Hematopoietic multipotent progenitor cell treated with erythropoietin and hydrocortisone succinate and interleukin-3 and kit ligand, for 4 days (in vitro differentiated cells): ENCODE data around the gene ENTREP3.
"Not testable (repeated sequence)": the region's sequence is repeated elsewhere in the genome, so short reads cannot be mapped to it uniquely, and the experiment has no call there.

ENCODE experiments used
- DNase-seq: peaks from one replicate; pipeline ENCODE4 v3.0.0-alpha.2; 2015

Gene ENTREP3

DNA sequence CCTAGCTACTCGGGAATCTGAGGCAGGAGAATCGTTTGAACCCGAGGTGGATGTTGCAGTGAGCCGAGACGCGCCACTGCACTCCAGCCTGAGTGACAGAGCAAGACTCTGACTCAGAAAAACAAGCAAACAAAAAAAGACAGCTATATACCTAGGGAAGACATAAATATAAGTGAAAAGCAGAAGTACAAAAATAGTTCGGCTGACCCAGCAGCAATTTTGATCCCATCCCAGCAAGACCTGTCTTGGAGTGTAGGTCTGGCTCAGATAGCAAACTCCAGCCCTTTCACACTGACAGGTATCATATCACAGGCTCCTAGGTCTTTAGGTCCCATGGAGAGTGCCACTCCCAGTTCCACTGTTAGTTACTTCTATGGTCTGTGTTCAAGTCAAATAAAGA lies 32.2 kb downstream of the ENTREP3 start:
- no peak for DNase-seq

DNA sequence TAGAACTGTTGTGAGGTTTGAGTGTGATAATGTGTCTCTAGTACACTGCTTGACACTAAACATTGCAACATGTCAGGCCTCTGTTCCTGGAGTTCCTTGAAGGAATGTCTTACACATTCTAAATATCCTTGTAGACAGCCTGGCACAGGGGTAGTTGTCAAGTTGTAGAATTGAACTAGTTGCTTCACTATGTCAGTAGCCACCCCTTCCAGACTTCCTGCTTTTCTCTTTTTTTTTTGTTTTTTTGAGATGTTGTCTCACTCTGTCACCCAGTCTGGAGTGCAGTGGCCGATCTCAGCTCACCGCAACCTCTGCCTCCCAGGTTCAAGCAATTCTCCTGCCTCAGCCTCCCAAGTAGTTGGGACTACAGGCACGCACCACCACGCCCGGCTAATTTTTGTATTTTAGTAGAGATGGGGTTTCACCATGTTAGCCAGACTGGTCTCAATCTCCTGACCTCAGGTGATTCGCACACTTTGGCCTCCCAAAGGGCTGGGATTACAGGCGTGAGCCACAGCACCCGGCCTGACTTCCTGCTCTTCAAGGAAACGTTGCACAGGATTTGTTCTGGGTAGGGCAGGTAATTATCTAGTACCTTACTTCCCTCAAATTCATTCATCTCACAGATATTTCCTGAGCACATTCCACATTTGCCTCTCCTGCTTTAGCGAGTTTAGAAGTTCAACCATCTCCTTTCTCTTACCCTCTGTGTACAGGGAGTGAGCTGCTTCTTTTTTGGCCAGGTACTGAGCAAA lies 34.9 kb downstream of the ENTREP3 start:
- not testable (repeated sequence) for DNase-seq

DNA sequence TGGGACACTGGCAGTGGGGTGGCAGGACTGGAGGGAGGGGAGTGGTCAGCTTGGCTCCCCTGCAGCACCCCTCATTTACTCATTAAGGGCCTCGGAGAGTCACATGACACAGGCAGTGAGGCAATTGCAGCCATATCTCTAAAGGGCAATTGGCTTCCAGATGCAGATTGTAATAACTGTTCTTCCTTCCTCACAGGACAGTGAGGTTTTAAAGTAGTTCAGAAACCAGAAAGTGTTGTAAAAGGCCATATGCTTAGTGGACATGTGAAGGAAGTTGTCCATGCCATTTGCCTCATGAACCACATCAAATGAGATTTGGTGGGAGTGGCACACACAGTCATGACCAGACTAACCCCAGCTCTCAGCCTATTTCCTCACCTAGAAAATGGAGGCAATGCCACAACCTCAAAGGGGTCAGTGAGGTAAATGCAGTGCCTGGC lies 35.7 kb downstream of the ENTREP3 start:
- peak; percentile 75 for DNase-seq

- DNase-seq: peak; percentile 80
These were observed 36.3 kb downstream of the ENTREP3 start for GRCh38 chr1:155218854-155219591.

DNA sequence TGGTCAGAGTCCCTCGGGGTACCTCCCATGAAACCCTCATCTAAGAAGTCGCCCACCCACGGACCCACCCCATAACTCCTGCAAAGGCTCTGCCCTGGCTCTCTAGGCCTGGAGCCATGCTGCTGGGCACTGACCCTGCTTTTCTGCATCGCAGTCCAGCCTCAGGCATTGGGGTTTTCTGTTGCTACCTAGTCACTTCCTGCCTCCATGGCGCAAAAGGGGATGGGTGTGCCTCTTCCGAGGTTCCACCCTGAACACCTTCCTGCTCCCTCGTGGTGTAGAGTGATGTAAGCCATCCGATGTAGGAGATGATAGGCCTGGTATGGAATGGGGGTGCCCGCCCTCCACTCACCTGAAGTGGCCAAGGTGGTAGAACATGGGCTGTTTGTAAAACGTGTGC lies 40.6 kb downstream of the ENTREP3 start:
- DNase-seq: not testable (repeated sequence)

GRCh38 chr1:155212051-155212440 lies 43.2 kb downstream of the ENTREP3 start:
- not testable (repeated sequence) for DNase-seq

DNA sequence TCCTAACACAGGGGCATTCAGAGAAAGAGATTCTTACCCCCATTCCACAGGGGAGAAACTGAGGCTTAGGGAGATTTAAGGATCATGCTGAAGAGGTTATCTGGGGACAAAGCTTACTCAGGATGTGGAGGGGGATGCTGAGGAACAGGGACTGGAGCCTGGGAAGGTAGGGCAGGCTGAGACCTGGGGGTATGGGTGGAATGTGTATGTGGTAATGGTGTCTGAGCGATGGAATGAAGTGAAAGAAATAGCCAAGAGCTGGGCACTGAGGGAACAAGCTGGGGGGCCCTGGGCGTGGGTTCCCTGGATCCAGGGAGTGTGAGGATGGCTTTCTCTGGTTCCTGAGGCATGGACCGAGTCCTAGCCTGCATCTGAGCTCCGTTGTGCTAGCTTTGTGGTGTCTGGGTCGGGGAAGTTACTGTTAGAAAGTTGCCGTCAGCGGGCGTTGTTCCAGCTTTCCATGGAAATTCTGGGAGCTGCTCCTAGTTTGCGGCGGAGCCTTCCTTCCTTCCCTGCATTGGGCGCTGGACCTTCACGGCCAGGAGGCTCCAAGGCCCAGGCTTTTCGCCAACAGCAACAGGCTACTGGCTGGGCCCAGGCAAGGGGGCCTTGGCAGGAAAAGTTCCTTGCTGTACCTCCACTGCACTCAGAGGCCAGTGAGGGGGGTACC lies 43.8 kb downstream of the ENTREP3 start:
- not testable (repeated sequence) for DNase-seq

GRCh38 chr1:155210314-155211104 lies 44.8 kb downstream of the ENTREP3 start:
- DNase-seq: no peak

GRCh38 chr1:155209312-155209721 lies 46.0 kb downstream of the ENTREP3 start:
- DNase-seq: no peak

DNA sequence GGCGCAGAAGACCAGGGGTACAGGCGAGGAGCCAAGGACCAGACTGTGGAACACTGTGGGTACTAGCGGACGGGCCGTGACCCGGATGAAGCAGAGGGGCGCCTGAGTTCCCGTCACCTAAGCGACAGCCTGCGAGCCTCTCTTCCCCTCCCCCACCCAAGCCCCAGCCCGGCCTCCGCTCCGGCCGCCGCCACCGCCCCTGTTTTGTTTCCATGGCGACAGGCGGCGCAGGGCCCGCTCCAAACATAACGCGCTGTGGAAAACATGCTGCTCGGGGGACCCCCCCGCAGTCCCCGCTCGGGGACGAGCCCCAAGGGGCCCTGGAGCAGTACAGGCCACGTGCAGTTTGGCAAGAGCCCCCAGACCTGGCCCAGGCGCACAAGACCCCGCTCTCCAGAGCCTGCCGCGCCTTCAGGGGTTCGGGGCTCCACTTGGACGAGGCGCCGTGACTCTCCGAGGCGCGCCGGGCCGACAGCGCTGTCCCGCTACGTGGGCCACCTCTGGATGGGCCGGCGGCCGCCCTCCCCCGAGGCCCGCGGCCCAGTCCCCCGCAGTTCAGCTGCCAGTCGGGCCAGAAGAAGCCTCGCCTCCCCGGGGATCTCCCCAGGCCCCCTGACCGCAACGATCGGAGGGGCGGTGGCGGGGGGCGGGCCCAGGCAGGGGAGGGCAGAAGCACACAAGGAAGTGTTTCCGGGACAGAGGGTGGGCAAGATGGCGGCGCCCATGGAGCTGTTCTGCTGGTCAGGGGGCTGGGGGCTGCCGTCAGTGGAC lies 46.6 kb downstream of the ENTREP3 start, which contains the start of gene MTX1:
TSS of gene MTX1 (plus strand) at position 155 of the 771 bp plus-strand sequence. CDS start at position 265, 110 bp downstream.
- peak; percentile 95 for DNase-seq

GRCh38 chr1:155207806-155208540 lies 47.3 kb downstream of the ENTREP3 start, which contains the start of gene THBS3:
TSS of gene THBS3 (minus strand) at chr1:155207897. CDS start at chr1:155207876, 21 bp downstream.
- peak; percentile 37 for DNase-seq

DNA sequence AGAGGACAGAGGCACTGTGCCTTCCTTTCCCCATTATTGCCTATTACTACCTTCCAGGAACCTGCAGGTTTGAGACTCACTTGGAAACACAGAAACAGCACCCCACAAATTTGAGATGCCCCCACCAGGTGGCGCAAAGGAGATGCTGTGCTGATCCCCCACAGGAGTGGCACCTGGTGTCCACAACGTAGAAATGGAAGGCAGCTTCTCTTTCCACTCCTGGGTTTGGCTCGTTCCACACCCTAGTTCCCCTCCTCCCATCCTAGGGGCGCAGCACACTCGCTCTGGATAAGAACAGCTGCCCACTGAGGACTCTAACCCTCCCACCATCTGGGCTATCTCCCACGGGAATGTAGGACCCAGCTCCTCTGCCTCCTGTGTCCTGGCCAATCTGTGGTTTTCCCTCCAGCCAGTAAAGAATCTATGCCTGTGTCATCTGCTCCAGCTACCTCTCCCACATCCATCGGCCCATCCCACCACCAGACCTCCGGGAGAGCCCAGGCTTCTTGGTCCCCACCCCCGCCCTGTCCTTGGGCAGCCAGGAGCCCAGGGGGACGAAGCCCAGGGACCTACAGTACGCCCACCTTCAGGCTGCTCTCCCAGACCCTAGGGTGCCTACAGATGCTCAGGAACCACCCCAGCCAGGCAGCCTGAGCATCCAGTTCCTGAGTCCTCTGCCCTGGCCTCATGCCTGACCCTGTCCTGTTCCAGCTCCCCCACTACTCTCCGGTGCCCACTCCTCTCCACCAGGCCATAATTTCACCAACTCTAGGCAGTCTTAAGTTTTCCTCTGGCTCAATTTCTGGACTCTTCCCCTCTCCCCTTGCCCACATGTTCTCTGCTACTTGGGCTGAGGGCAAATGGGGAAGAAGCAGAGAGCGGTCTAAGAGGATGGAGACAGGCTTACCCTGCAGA lies 48.1 kb downstream of the ENTREP3 start:
- DNase-seq: peak; percentile 94

GRCh38 chr1:155205969-155206593 lies 49.2 kb downstream of the ENTREP3 start:
- no peak for DNase-seq

DNA sequence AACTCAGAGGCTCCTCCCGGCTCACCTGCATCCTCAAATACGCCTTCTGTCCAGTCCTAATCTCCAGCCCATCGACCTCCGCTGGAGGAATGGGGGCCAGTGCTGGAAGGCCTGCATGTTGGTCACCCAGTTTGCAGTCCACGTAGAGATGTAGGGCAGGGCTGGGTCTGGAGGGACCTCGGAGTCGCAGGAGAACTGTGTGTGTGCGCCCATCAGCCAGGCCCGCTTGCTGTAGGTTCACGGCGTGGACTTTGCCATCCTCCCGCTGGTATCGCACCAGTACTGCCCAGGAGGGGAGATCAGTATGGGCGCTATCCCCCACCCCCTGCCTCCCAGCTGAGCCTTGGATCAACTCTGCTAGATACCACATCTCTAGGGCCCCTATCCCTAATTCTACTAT lies 50.2 kb downstream of the ENTREP3 start:
- DNase-seq: no peak

DNA sequence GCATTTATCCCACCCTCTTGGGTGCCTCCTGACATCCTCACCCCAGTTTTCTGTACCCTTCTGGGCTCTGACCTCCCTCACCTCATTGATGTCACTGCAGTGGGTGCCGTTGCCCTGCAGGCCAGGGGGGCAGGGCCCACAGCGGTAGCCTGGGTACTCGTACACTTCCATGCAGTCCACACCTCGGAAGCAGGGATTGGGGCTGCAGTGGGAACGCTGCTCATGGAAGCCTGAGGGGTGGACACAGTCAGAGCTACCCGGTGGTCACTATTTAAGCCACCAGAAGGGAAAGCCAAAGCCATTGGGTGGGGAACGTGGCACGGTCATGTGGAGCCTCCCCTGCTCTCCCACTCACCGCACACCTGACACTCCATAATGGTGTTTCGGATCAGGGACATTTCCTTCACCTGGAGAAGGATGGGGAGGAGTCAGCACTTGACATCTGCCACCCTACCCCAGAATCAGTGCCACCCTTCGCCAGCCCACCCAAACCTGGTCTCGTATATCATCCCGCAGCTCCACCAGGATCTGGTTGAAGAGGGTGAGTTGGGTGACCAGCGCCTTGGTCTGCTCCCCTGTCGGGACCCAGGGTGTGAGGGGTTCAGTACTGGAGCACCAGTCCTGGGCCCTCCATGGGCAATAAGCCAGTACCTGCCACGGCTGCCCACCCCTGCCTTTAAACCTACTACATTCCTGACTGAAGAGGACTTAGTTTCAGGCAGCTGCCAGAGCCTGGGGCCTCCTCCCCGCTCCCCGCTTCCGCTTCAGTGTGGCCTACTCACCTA lies 52.4 kb downstream of the ENTREP3 start:
- no peak for DNase-seq

- DNase-seq: no peak
These were observed 53.1 kb downstream of the ENTREP3 start for GRCh38 chr1:155202198-155202597.

- no peak for DNase-seq
These were observed 54.4 kb downstream of the ENTREP3 start for GRCh38 chr1:155200920-155201319.

GRCh38 chr1:155199792-155200191 lies 55.5 kb downstream of the ENTREP3 start:
- DNase-seq: no peak

- DNase-seq: no peak
These were observed 56.8 kb downstream of the ENTREP3 start for GRCh38 chr1:155198547-155198906.
